ENCODE data around the gene LLGL1. TPM values are rescaled to one million over a fixed set of nuclear protein-coding genes. Genes with fewer than 3 reads are reported as not detected.

Gene LLGL1
- polyA plus RNA-seq, 3 donors: 0.52 to 10.8 (median 0.76) TPM

DNA sequence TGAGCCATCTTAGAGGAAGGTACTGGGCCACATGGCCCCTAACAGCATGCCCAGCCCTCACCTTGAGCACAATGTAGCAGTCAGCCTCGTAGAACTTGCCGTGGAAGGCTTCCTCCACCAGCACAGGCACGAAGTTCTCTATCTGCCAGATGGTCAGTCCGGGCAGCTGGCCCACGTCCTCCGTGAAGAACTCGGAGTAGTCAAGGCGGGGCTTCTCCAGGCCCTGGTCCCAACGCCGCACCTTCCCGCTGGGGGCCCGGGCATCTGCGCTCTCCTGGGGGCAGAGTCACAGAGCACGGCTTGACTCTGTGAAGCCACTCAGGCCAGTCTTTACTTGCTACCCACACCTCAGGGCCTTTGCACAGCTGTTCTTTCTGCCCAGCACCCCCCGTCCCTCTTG, 25.8 kb downstream of the LLGL1 start:
- no peaks in the 10 kb centered on the region for H3K27me3 ChIP-seq (ENCODE audit: control insufficient read depth in 2 of 2, insufficient read depth in 2 of 2, low read length in 2 of 2)
- Mint-ChIP-seq H3K36me3 (peaks cover 91 to 99% of the 10 kb centered on the region in 2 donors), H3K9me3 (no peaks in the 10 kb centered on the region), H3K27me3 (ENCODE audit: low read depth in 3 of 3) (peaks cover 0 to 3% (median 1%) of the 10 kb centered on the region in 3 donors), H3K4me1 (peaks cover 6% of the 10 kb centered on the region), H3K4me3 (no peak overlapping the region), H3K27ac (no peak overlapping the region)
- H3K4me1 ChIP-seq (ENCODE audit: control insufficient read depth in 1 of 2, insufficient read depth in 2 of 2, low read length in 2 of 2): no peaks in the 10 kb centered on the region
- intact Hi-C loops (cut with micrococcal nuclease): no loop called here
- TF ChIP-seq, protein P1, sequence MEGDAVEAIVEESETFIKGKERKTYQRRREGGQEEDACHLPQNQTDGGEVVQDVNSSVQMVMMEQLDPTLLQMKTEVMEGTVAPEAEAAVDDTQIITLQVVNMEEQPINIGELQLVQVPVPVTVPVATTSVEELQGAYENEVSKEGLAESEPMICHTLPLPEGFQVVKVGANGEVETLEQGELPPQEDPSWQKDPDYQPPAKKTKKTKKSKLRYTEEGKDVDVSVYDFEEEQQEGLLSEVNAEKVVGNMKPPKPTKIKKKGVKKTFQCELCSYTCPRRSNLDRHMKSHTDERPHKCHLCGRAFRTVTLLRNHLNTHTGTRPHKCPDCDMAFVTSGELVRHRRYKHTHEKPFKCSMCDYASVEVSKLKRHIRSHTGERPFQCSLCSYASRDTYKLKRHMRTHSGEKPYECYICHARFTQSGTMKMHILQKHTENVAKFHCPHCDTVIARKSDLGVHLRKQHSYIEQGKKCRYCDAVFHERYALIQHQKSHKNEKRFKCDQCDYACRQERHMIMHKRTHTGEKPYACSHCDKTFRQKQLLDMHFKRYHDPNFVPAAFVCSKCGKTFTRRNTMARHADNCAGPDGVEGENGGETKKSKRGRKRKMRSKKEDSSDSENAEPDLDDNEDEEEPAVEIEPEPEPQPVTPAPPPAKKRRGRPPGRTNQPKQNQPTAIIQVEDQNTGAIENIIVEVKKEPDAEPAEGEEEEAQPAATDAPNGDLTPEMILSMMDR (IDR thresholded peaks at IDR 0.05): no peak
- H3K36me3 ChIP-seq (replicated peaks in 1 of 2; ENCODE audit: control insufficient read depth in 1 of 2, insufficient read depth in 2 of 2, low read length in 2 of 2): peaks cover 87 to 97% of the 10 kb centered on the region in 2 donors
- DNase-seq: no peak
- no peak overlapping the region for H3K4me2 ChIP-seq (replicated peaks; ENCODE audit: extremely low read depth, low read length, poor library complexity, severe bottlenecking)
- H2AFZ ChIP-seq (ENCODE audit: insufficient read depth, low read depth, low read length, poor library complexity, severe bottlenecking): no peak overlapping the region
- H3K79me2 ChIP-seq (ENCODE audit: insufficient read depth, low read length): peaks cover 14% of the 10 kb centered on the region
- no peak overlapping the region for H3K9ac ChIP-seq (ENCODE audit: insufficient read depth, low read length, poor library complexity, severe bottlenecking)
- no peak overlapping the region for H3K4me3 ChIP-seq (replicated peaks in 1 of 3; ENCODE audit: low read depth in 2 of 3, low read length in 3 of 3)
- H3K9me3 ChIP-seq (replicated peaks in 1 of 2; ENCODE audit: control insufficient read depth in 1 of 2, insufficient read depth in 1 of 2, low read length in 2 of 2): no peaks in the 10 kb centered on the region
- H4K20me1 ChIP-seq (ENCODE audit: insufficient read depth, low read length): peaks cover 93% of the 10 kb centered on the region
- H3K27ac ChIP-seq (ENCODE audit: low read depth in 1 of 2, low read length in 2 of 2): no peak overlapping the region
- 94% methylated on average over 15 of the region's 15 CpGs for WGBS (ENCODE audit: insufficient coverage)

DNA sequence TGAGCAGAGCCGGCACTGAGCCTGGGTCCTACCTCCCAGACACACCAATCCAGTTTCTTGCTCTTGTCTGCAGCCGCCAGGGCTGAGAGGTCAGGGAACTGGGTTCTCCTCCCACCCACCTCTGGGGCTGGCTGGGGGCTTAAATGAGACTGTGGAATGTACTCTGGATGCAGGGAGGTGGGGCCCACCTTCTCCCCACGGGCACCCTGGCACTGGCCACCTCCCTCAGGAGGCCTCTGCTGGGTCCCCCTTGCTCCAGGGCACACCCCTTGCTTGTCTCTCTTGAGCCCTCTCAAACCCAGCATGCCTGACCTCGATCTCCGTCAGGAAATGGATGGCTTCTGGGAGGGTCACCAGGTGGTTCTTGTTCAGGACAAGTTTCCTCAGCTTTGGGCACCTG, 26.7 kb downstream of the LLGL1 start:
- no peak overlapping the region for H3K4me3 Mint-ChIP-seq
- H3K27me3 ChIP-seq (ENCODE audit: control insufficient read depth in 2 of 2, insufficient read depth in 2 of 2, low read length in 2 of 2): no peaks in the 10 kb centered on the region
- no peaks in the 10 kb centered on the region for H3K9me3 Mint-ChIP-seq
- H3K27ac Mint-ChIP-seq: no peak overlapping the region
- no peak for DNase-seq
- no peak overlapping the region for H3K4me2 ChIP-seq (replicated peaks; ENCODE audit: extremely low read depth, low read length, poor library complexity, severe bottlenecking)
- TF ChIP-seq, protein P1 (IDR thresholded peaks at IDR 0.05): no peak
- no peaks in the 10 kb centered on the region for H3K9me3 ChIP-seq (replicated peaks in 1 of 2; ENCODE audit: control insufficient read depth in 1 of 2, insufficient read depth in 1 of 2, low read length in 2 of 2)
- peaks cover 94% of the 10 kb centered on the region for H4K20me1 ChIP-seq (ENCODE audit: insufficient read depth, low read length)
- no peak overlapping the region for H2AFZ ChIP-seq (ENCODE audit: insufficient read depth, low read depth, low read length, poor library complexity, severe bottlenecking)
- 100% methylated on average over 1 of the region's 5 CpGs for WGBS (ENCODE audit: insufficient coverage)
- peaks cover 0 to 3% (median 1%) of the 10 kb centered on the region in 3 donors for H3K27me3 Mint-ChIP-seq (ENCODE audit: low read depth in 3 of 3)
- no peak overlapping the region for H3K27ac ChIP-seq (ENCODE audit: low read depth in 1 of 2, low read length in 2 of 2)
- H3K4me3 ChIP-seq (replicated peaks in 1 of 3; ENCODE audit: low read depth in 2 of 3, low read length in 3 of 3): no peak overlapping the region
- peaks cover 4 to 8% of the 10 kb centered on the region in 2 donors for H3K4me1 ChIP-seq (ENCODE audit: control insufficient read depth in 1 of 2, insufficient read depth in 2 of 2, low read length in 2 of 2)
- intact Hi-C loops (cut with micrococcal nuclease): no loop called here
- H3K36me3 Mint-ChIP-seq: peaks cover 89 to 98% of the 10 kb centered on the region in 2 donors
- peaks cover 24% of the 10 kb centered on the region for H3K79me2 ChIP-seq (ENCODE audit: insufficient read depth, low read length)
- peaks cover 9% of the 10 kb centered on the region for H3K4me1 Mint-ChIP-seq
- no peak overlapping the region for H3K9ac ChIP-seq (ENCODE audit: insufficient read depth, low read length, poor library complexity, severe bottlenecking)
- peaks cover 85 to 95% of the 10 kb centered on the region in 2 donors for H3K36me3 ChIP-seq (replicated peaks in 1 of 2; ENCODE audit: control insufficient read depth in 1 of 2, insufficient read depth in 2 of 2, low read length in 2 of 2)
